SK-N-MC (cell line): ENCODE results near the gene TMEM260.

Experiments
- EZH2 ChIP-seq: fragments of 200-600 bp; sonication (generic); IDR thresholded peaks from one replicate; pipeline ENCODE4 v1.6.1; 2017; ENCODE audit warnings: antibody characterized with exemption
- POLR2AphosphoS5 ChIP-seq: IDR thresholded peaks from 2 replicates; pipeline ENCODE4 v1.6.1; 2012; ENCODE audit warnings: mild to moderate bottlenecking, low read depth, low read length, borderline replicate concordance

DNA sequence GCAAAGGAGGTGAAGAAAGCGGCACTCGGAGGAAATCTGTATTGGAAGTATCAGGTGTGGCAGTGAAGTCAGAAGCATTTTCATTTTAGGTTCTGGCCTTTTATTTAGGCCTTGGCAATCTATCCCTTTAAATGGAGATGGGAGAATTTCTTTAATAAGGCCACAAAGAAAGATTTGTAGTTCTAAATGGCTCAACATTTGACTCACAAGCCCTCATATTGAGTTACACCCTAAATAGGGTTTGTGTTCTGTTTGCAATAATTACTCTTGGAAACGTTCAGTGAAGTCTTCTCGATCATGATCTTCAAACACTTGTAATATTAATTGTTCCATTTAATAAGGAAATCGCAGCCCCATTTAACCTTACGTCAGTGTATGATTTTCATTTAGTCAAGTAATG is 25.3 kb upstream of the TMEM260 start:
- TF ChIP-seq POLR2AphosphoS5, result no peak
- no peak for TF ChIP-seq EZH2
